ENCODE results near the gene TIMM10.

- no peak for TF ChIP-seq CTCF (IDR thresholded peaks at IDR 0.05)
- no peak for TF ChIP-seq EZH2 (IDR thresholded peaks at IDR 0.05)
These were observed 37.8 kb upstream of the TIMM10 start for GRCh38 chr11:57568330-57568766.
